H1 (cell line): Measurements from ENCODE around the gene TGFB2. TPM values are rescaled to one million over a fixed set of nuclear protein-coding genes. Genes with fewer than 3 reads are reported as not detected.

Source experiments
- CTCF ChIA-PET: fragments of 300-600 bp; sonication (Branson Sonifier 250); formaldehyde crosslinking; loops from one replicate; lab custom pipeline; 2021; ENCODE audit not compliant: partially characterized antibody; lab: Charles Lee
- POLR2A ChIA-PET: fragments of 300-600 bp; sonication (Branson Sonifier 250); formaldehyde crosslinking; loops from one replicate; lab custom pipeline; 2021; ENCODE audit warnings: inconsistent platforms; ENCODE audit not compliant: partially characterized antibody; lab: Charles Lee
- DNase-seq, 2 experiments: peaks; one replicate each; pipeline versions ENCODE4 v3.0.0 to v3.0.0-alpha.2; 2010 to 2022; ENCODE audit warnings: low spot score in 2 of 2, low read depth in 1 of 2, mixed read lengths in 1 of 2
- FAIRE-seq: peaks from 2 replicates; lab custom pipeline; 2011; peaks lifted over from hg19 to GRCh38; lab: Jason Lieb, UNC
- H2AFZ ChIP-seq: 2 replicates; pipeline ENCODE4 v1.8.1; 2012; ENCODE audit warnings: low read length, inconsistent platforms
- H2AK5ac ChIP-seq: 2 replicates; pipeline ENCODE4 v1.6.1; 2013; ENCODE audit warnings: low read depth, low read length
- H2BK120ac ChIP-seq: replicated peaks from 2 replicates; pipeline ENCODE3; 2013; ENCODE audit warnings: low read depth, low read length, inconsistent platforms
- H2BK12ac ChIP-seq: 2 replicates; pipeline ENCODE4 v1.6.1; 2013; ENCODE audit warnings: low read depth, low read length
- H2BK15ac ChIP-seq: 2 replicates; pipeline ENCODE4 v1.6.1; 2013; ENCODE audit warnings: low read length
- H2BK20ac ChIP-seq: 2 replicates; pipeline ENCODE4 v1.6.1; 2013; ENCODE audit warnings: low read length
- H2BK5ac ChIP-seq: 2 replicates; pipeline ENCODE4 v1.6.1; 2013; ENCODE audit warnings: low read depth, low read length
- H3K14ac ChIP-seq: 2 replicates; pipeline ENCODE4 v1.6.1; 2013; ENCODE audit warnings: inconsistent platforms; ENCODE audit not compliant: insufficient read length
- H3K18ac ChIP-seq: 2 replicates; pipeline ENCODE4 v1.6.1; 2013; ENCODE audit warnings: low read length; ENCODE audit errors: extremely low read depth
- H3K23ac ChIP-seq: 2 replicates; pipeline ENCODE4 v1.6.1; 2013; ENCODE audit warnings: inconsistent platforms; ENCODE audit not compliant: insufficient read length
- H3K23me2 ChIP-seq: 2 replicates; pipeline ENCODE4 v1.6.1; 2013; ENCODE audit warnings: low read depth, low read length
- H3K27ac ChIP-seq: 2 replicates; pipeline ENCODE4 v1.6.1; 2011; ENCODE audit warnings: low read depth, low read length, inconsistent platforms
- H3K27me3 ChIP-seq, 4 experiments: replicated peaks in 1 of 4; 1 replicate in 1 of 4; 2 replicates in 3 of 4; pipeline versions ENCODE4 v1.6.1 to v1.8.1; 2011 to 2013; ENCODE audit warnings: low read length in 3 of 4, mild to moderate bottlenecking in 3 of 4, inconsistent platforms in 2 of 4, mixed read lengths in 2 of 4, moderate library complexity in 1 of 4; ENCODE audit not compliant: control insufficient read depth in 3 of 4, insufficient read depth in 3 of 4; ENCODE audit errors: extremely low read depth in 1 of 4
- H3K36me3 ChIP-seq, 4 experiments: 2 replicates each; pipeline versions ENCODE4 v1.6.1 to v1.8.1; 2011 to 2013; ENCODE audit warnings: mild to moderate bottlenecking in 4 of 4, low read length in 3 of 4, moderate library complexity in 2 of 4, control low read depth in 1 of 4, inconsistent platforms in 1 of 4; ENCODE audit not compliant: insufficient read depth in 4 of 4, control insufficient read depth in 2 of 4
- H3K4ac ChIP-seq: replicated peaks from 2 replicates; pipeline ENCODE3; 2013; ENCODE audit warnings: low read length, low read depth, mixed read lengths, inconsistent platforms; ENCODE audit not compliant: insufficient read length
- H3K4me1 ChIP-seq, 4 experiments: replicated peaks in 1 of 4; 1 replicate in 1 of 4; 2 replicates in 3 of 4; pipeline versions ENCODE4 v1.6.1 to v1.8.1; 2011 to 2013; ENCODE audit warnings: low read length in 3 of 4, inconsistent platforms in 2 of 4, mixed read lengths in 1 of 4; ENCODE audit not compliant: insufficient read depth in 4 of 4, control insufficient read depth in 3 of 4
- H3K4me2 ChIP-seq, 2 experiments: 2 replicates each; pipeline versions ENCODE4 v1.6.1 to v1.8.1; 2011 to 2013; ENCODE audit warnings: low read depth in 2 of 2, low read length in 2 of 2, control low read depth in 1 of 2, inconsistent platforms in 1 of 2, mild to moderate bottlenecking in 1 of 2; ENCODE audit not compliant: insufficient read depth in 1 of 2
- H3K4me3 ChIP-seq, 4 experiments: fragments of 200-600, 300-600 bp in 1 of 4; sonication (generic), shearing (Covaris generic), sonication (Bioruptor Twin) in 1 of 4; 2 replicates each; pipeline versions ENCODE4 v1.5.1 to v1.8.1; 2011 to 2016; ENCODE audit warnings: low read length in 4 of 4, low read depth in 3 of 4, control low read depth in 2 of 4, inconsistent platforms in 2 of 4, mild to moderate bottlenecking in 2 of 4, mixed read lengths in 1 of 4, moderate library complexity in 1 of 4; ENCODE audit not compliant: insufficient read depth in 2 of 4; ENCODE audit errors: extremely low read depth in 1 of 4
- H3K56ac ChIP-seq: replicated peaks from 2 replicates; pipeline ENCODE3; 2013; ENCODE audit warnings: low read depth, mild to moderate bottlenecking, mixed read lengths, low read length, inconsistent platforms; ENCODE audit not compliant: insufficient read length
- H3K79me1 ChIP-seq: 2 replicates; pipeline ENCODE4 v1.6.1; 2013; ENCODE audit warnings: low read depth, low read length, control low read depth
- H3K79me2 ChIP-seq, 2 experiments: 2 replicates each; pipeline versions ENCODE4 v1.6.1 to v1.8.1; 2012 to 2013; ENCODE audit warnings: low read length in 2 of 2, mild to moderate bottlenecking in 2 of 2, inconsistent platforms in 1 of 2; ENCODE audit not compliant: insufficient read depth in 2 of 2, control insufficient read depth in 1 of 2
- H3K9ac ChIP-seq, 4 experiments: replicated peaks in 1 of 4; 1 replicate in 1 of 4; 2 replicates in 3 of 4; pipeline versions ENCODE4 v1.6.1 to v1.8.1; 2011 to 2013; ENCODE audit warnings: low read depth in 3 of 4, low read length in 3 of 4, control low read depth in 2 of 4, mild to moderate bottlenecking in 2 of 4, moderate library complexity in 2 of 4, inconsistent platforms in 1 of 4; ENCODE audit errors: extremely low read depth in 1 of 4
- H3K9me3 ChIP-seq, 2 experiments: 2 replicates each; pipeline versions ENCODE4 v1.6.1 to v1.8.1; 2012 to 2013; ENCODE audit warnings: mild to moderate bottlenecking in 2 of 2, moderate library complexity in 2 of 2, control low read depth in 1 of 2, inconsistent platforms in 1 of 2, low read depth in 1 of 2, low read length in 1 of 2, mixed read lengths in 1 of 2; ENCODE audit not compliant: insufficient read depth in 2 of 2
- H4K20me1 ChIP-seq, 2 experiments: replicated peaks in 1 of 2; 2 replicates each; pipeline versions ENCODE3 to v1.8.1; 2011 to 2013; ENCODE audit warnings: inconsistent platforms in 2 of 2, low read length in 2 of 2, mild to moderate bottlenecking in 1 of 2; ENCODE audit not compliant: insufficient read depth in 2 of 2, control insufficient read depth in 1 of 2
- H4K5ac ChIP-seq: 2 replicates; pipeline ENCODE4 v1.6.1; 2013; ENCODE audit warnings: low read length, low read depth, mixed read lengths, inconsistent platforms; ENCODE audit not compliant: insufficient read length
- H4K8ac ChIP-seq: 2 replicates; pipeline ENCODE4 v1.8.0; 2013; ENCODE audit warnings: mild to moderate bottlenecking, moderate library complexity, low read length, inconsistent platforms; ENCODE audit not compliant: insufficient read depth; ENCODE audit errors: extremely low read depth
- H4K91ac ChIP-seq: replicated peaks from 2 replicates; pipeline ENCODE3; 2013; ENCODE audit warnings: low read length, mixed read lengths, inconsistent platforms; ENCODE audit not compliant: insufficient read length
- CEBPB ChIP-seq: IDR thresholded peaks from 2 replicates; pipeline ENCODE4 v1.6.1; 2012; ENCODE audit warnings: low read depth, low read length
- CTCF ChIP-seq, 3 experiments: IDR thresholded peaks; 1 replicate in 2 of 3; 2 replicates in 1 of 3; pipeline versions ENCODE4 v1.5.1 to v1.6.1; 2011; ENCODE audit warnings: low read length in 3 of 3, mild to moderate bottlenecking in 3 of 3, inconsistent platforms in 2 of 3, low read depth in 1 of 3, moderate library complexity in 1 of 3; ENCODE audit not compliant: insufficient read depth in 1 of 3; ENCODE audit errors: control extremely low read depth in 1 of 3
- HDAC2 ChIP-seq, 2 experiments: fragments of 300-600 bp in 1 of 2; sonication (generic) in 1 of 2; IDR thresholded peaks; 2 replicates each; pipeline ENCODE4 v1.6.1; 2011 to 2012; ENCODE audit warnings: low read depth in 2 of 2, low read length in 2 of 2, mild to moderate bottlenecking in 2 of 2, moderate library complexity in 2 of 2, borderline replicate concordance in 1 of 2, inconsistent platforms in 1 of 2
- POU5F1 ChIP-seq: IDR thresholded peaks from 2 replicates; pipeline ENCODE4 v1.6.1; 2011; ENCODE audit warnings: low read depth, mild to moderate bottlenecking, low read length, moderate library complexity
- RAD21 ChIP-seq, 2 experiments: IDR thresholded peaks in 1 of 2; conservative IDR thresholded peaks in 1 of 2; 2 replicates each; pipeline ENCODE4 v1.6.1; 2011; ENCODE audit warnings: low read depth in 2 of 2, low read length in 2 of 2, improper control_type of control experiment in 1 of 2, inconsistent platforms in 1 of 2, mild to moderate bottlenecking in 1 of 2, moderate library complexity in 1 of 2
- WGBS, 2 experiments: shearing (Covaris generic) in 1 of 2; methylation state at CpG; one replicate each; pipeline versions ENCODE4 v1.1.6 to v1.1.7; 2013 to 2015; ENCODE audit warnings: low lambda C conversion rate in 2 of 2, mixed read lengths in 2 of 2, inconsistent platforms in 1 of 2, low coverage in 1 of 2, missing lambda C conversion rate in 1 of 2; ENCODE audit not compliant: insufficient replicate concordance in 2 of 2, insufficient coverage in 1 of 2, insufficient read length in 1 of 2; ENCODE audit errors: extremely low coverage in 1 of 2, missing lambda C conversion rate in 1 of 2; 5-methylcytosine and 5-hydroxymethylcytosine counted together
- polyA plus RNA-seq, 7 experiments: library from polyadenylated mRNA; depleted of rRNA in 3 of 7; stranded (reverse) in 5 of 7; unstranded in 2 of 7; fragments of >200 nt in 5 of 7; fragments of 200-250 nt in 2 of 7; gene quantifications; 1 replicate in 5 of 7; 2 replicates in 1 of 7; 4 replicates in 1 of 7; pipeline versions ENCODE4 v1.2.1 to v1.2.3, GENCODE V29; 2011 to 2013; ENCODE audit warnings: missing spikeins in 2 of 7, mixed read lengths in 2 of 7
- total RNA-seq: library from RNA; stranded (reverse); fragmentation: NEBNext Ultra II Directional; extraction: Animal tissue kit (Norgen Biotek cat#: 25700); gene quantifications from 2 replicates; pipeline ENCODE4 v1.2.1, GENCODE V29; 2021

The TGFB2 gene
- total and polyA plus RNA-seq, 2 of the 8 experiments (the other 6 are each of a cell fraction or from before 2014, with no cell fraction given): 0.26 to 0.84 TPM

GRCh38 chr1:218351391-218352074 lies 6.4 kb downstream of the TGFB2 start:
- no peak overlapping the region for H3K4me2 ChIP-seq
- no peak overlapping the region for H3K4me3 ChIP-seq
- H2BK15ac ChIP-seq: no peak overlapping the region
- H3K23me2 ChIP-seq: peaks cover 12% of the 10 kb centered on the region
- no peak overlapping the region for H2BK5ac ChIP-seq
- H3K18ac ChIP-seq: no peak overlapping the region
- no peak overlapping the region for H2AFZ ChIP-seq
- H3K9me3 ChIP-seq: no peaks in the 10 kb centered on the region
- no peak overlapping the region for H3K9ac ChIP-seq
- H3K4me1 ChIP-seq: peaks cover 0 to 2% (median 0%) of the 10 kb centered on the region in 4 experiments; a peak in 1 of 7 replicates
- no peak overlapping the region for H4K91ac ChIP-seq
- no peak overlapping the region for H2BK12ac ChIP-seq
- H4K5ac ChIP-seq: no peak overlapping the region
- no peaks in the 10 kb centered on the region for H3K79me1 ChIP-seq
- TF ChIP-seq CEBPB (peak; percentile 30; the same call in 1 of the 2 replicates), POU5F1 (no peak), CTCF (IDR thresholded peaks at IDR 0.05; ENCODE audit: control extremely low read depth in 1 of 3, insufficient read depth in 1 of 3, low read depth in 1 of 3, low read length in 3 of 3) (peak; percentile 46 to 67 (median 52)), HDAC2 (IDR thresholded peaks at IDR 0.05; ENCODE audit: borderline replicate concordance in 1 of 2, low read depth in 2 of 2, low read length in 2 of 2) (no peak), RAD21 (IDR thresholded peaks at IDR 0.05 in 1 of 2, conservative IDR thresholded peaks at IDR 0.05 in 1 of 2; ENCODE audit: low read depth in 2 of 2, low read length in 2 of 2) (peak; percentile 48 to 54)
- TF ChIP-seq, all 59 proteins: peak for 3
- Histone ChIP-seq H3K27ac (no peak overlapping the region), H4K8ac (no peak overlapping the region), H2BK120ac (no peak overlapping the region), H3K23ac (no peak overlapping the region), H2AK5ac (no peak overlapping the region), H3K4ac (no peak overlapping the region), H3K14ac (no peak overlapping the region), H3K27me3 (peaks cover 0 to 3% (median 2%) of the 10 kb centered on the region in 4 experiments; a peak in 3 of 7 replicates), H3K79me2 (no peaks in the 10 kb centered on the region), H4K20me1 (no peaks in the 10 kb centered on the region), H2BK20ac (no peak overlapping the region), H3K56ac (no peak overlapping the region), H3K36me3 (no peaks in the 10 kb centered on the region)
- peak in 1 of 2 experiments; percentile 48 for DNase-seq
- 68% methylated on average over 10 of the region's 10 CpGs; no CpG with 5 or more reads in 1 of the 2 experiments for WGBS, 2 experiments
- ChIA-PET CTCF (interaction anchor here (1.0 to 3.8 kb wide), 3 partner anchors 13 to 194 kb away, joined by 4 to 18 read pairs (median 7); no protein-coding TSS in a partner anchor), POLR2A (no interaction called here)
- no peak for FAIRE-seq
